ENCODE measurements around the gene ZC3HAV1L. TPM values are rescaled to one million over a fixed set of nuclear protein-coding genes. Genes with fewer than 3 reads are reported as not detected.
"Not testable (repeated sequence)": the region's sequence is repeated elsewhere in the genome, so short reads cannot be mapped to it uniquely, and the experiment has no call there.

Gene ZC3HAV1L
- total RNA-seq, 1 experiment from 2014 or later, result 34.2 TPM

DNA sequence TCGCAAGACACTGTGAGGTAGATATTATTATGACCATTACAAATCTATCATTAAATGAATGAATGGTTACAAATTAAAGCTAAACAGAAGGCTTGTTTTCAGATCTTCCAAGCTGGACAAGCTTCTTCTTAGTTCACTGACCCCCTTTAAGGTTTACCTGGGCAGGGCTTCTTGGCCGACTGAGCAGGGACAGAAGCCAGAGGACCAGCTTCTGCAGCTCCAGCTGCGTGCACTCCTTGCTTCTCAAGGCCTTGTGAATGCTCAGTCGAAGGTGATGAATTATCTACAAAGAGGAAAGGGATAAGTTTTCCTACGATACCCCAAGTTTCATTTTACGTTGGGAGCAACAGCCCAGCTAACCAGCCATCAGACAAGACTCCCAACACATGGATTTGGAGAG, 9.3 kb downstream of the ZC3HAV1L start:
- no peaks in the 10 kb centered on the region for H3K27me3 ChIP-seq (ENCODE audit: insufficient read depth, low read depth)
- TF ChIP-seq EZH2 (IDR thresholded peaks at IDR 0.05; ENCODE audit: low read depth) (no peak), CTCF (conservative IDR thresholded peaks at IDR 0.05) (no peak)
- H3K79me2 ChIP-seq (ENCODE audit: low read depth), result peaks cover 7% of the 10 kb centered on the region; the same call in 1 of the 2 replicates
- H3K9me2 ChIP-seq (ENCODE audit: insufficient read depth), result no peaks in the 10 kb centered on the region
- peaks cover 20% of the 10 kb centered on the region; the same call in 1 of the 2 replicates for H3F3A ChIP-seq (ENCODE audit: insufficient read depth, low read depth)
- no peak overlapping the region for H3K4me3 ChIP-seq
- BruUV-seq (replicated peaks), result no TSS peak
- H4K20me1 ChIP-seq (ENCODE audit: insufficient read depth), result no peaks in the 10 kb centered on the region; the same call in 1 of the 2 replicates
- intact Hi-C loops (cut with micrococcal nuclease; ENCODE audit: unreplicated experiment), result no loop called here
- no peak overlapping the region for H3K4me2 ChIP-seq
- CTCF ChIA-PET, result interaction anchor here (0.6 kb wide), 1 partner anchor 49 kb away, joined by 5 read pairs; no protein-coding TSS in a partner anchor
- no peaks in the 10 kb centered on the region for H3K4me1 ChIP-seq (replicated peaks; ENCODE audit: insufficient read depth)
- H3K27ac ChIP-seq, result no peak overlapping the region
- H3K9me3 ChIP-seq (ENCODE audit: insufficient read depth, low read depth), result no peaks in the 10 kb centered on the region
- no peak overlapping the region for H2AFZ ChIP-seq
- POLR2A ChIA-PET (ENCODE audit: unreplicated experiment), result no interaction called here
- H3K36me3 ChIP-seq (ENCODE audit: low read depth), result peaks cover 53% of the 10 kb centered on the region
- DNase-seq, result no peak

DNA sequence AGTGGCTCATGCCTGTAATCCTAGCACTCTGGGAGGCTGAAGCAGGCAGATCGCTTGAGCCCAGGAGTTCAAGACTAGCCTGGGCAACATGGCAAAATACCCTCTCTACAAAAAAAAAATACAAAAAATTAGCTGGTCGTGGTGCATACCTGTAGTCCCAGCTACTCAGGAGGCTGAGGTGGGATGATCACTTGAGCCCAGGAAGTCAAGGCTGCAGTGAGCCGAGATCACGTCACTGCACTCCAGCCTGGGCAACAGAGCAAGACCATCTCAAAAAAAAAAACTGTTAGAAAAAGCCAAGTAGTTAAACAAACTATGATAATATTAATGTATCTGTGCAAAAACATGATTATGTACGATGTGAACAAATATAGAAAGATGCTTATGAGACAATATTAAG, 10.0 kb downstream of the ZC3HAV1L start:
- H3K27ac ChIP-seq; H3K9me2 ChIP-seq (ENCODE audit: insufficient read depth); H3K4me3 ChIP-seq; BruUV-seq (replicated peaks); H4K20me1 ChIP-seq (ENCODE audit: insufficient read depth); DNase-seq; H2AFZ ChIP-seq; H3K9me3 ChIP-seq (ENCODE audit: insufficient read depth, low read depth); H3K4me2 ChIP-seq; H3K79me2 ChIP-seq (ENCODE audit: low read depth); H3K4me1 ChIP-seq (replicated peaks; ENCODE audit: insufficient read depth); H3K27me3 ChIP-seq (ENCODE audit: insufficient read depth, low read depth); intact Hi-C loops (cut with micrococcal nuclease; ENCODE audit: unreplicated experiment): not testable (repeated sequence)
- H3K36me3 ChIP-seq (ENCODE audit: low read depth), result peaks cover 46% of the 10 kb centered on the region
- ChIA-PET POLR2A (ENCODE audit: unreplicated experiment) (interaction anchor here (0.6 kb wide), 1 partner anchor 905 kb away, joined by 5 read pairs; no protein-coding TSS in a partner anchor), CTCF (interaction anchor here (0.6 kb wide), 1 partner anchor 50 kb away, joined by 5 read pairs; no protein-coding TSS in a partner anchor)
- H3F3A ChIP-seq (ENCODE audit: insufficient read depth, low read depth), result peaks cover 21% of the 10 kb centered on the region; the same call in 1 of the 2 replicates

- no peaks in the 10 kb centered on the region; the same call in 1 of the 2 replicates for H4K20me1 ChIP-seq (ENCODE audit: insufficient read depth)
- no peak for DNase-seq
- intact Hi-C loops (cut with micrococcal nuclease; ENCODE audit: unreplicated experiment), result no loop called here
- TF ChIP-seq EZH2 (IDR thresholded peaks at IDR 0.05; ENCODE audit: low read depth) (no peak), CTCF (conservative IDR thresholded peaks at IDR 0.05) (no peak)
- BruUV-seq (replicated peaks), result TSS peak; percentile 2
- no peaks in the 10 kb centered on the region for H3K9me3 ChIP-seq (ENCODE audit: insufficient read depth, low read depth)
- ChIA-PET CTCF (no interaction called here), POLR2A (ENCODE audit: unreplicated experiment) (no interaction called here)
- no peaks in the 10 kb centered on the region for H3K79me2 ChIP-seq (ENCODE audit: low read depth)
- H3K4me1 ChIP-seq (replicated peaks; ENCODE audit: insufficient read depth), result no peaks in the 10 kb centered on the region
- no peak overlapping the region for H3K4me2 ChIP-seq
- no peak overlapping the region for H3K4me3 ChIP-seq
- H3K27ac ChIP-seq, result no peak overlapping the region
- peaks cover 33% of the 10 kb centered on the region; the same call in 1 of the 2 replicates for H3F3A ChIP-seq (ENCODE audit: insufficient read depth, low read depth)
- no peaks in the 10 kb centered on the region for H3K27me3 ChIP-seq (ENCODE audit: insufficient read depth, low read depth)
- H2AFZ ChIP-seq, result no peak overlapping the region
- no peaks in the 10 kb centered on the region for H3K9me2 ChIP-seq (ENCODE audit: insufficient read depth)
- H3K36me3 ChIP-seq (ENCODE audit: low read depth), result peaks cover 30% of the 10 kb centered on the region
Observed at GRCh38 chr7:139023076-139023475, 12.8 kb downstream of the ZC3HAV1L start.

- H4K20me1 ChIP-seq (ENCODE audit: insufficient read depth), result no peaks in the 10 kb centered on the region; the same call in 1 of the 2 replicates
- H3K4me3 ChIP-seq, result no peak overlapping the region
- BruUV-seq (replicated peaks), result no TSS peak
- H3K9me2 ChIP-seq (ENCODE audit: insufficient read depth), result no peaks in the 10 kb centered on the region
- no peak overlapping the region for H3K27ac ChIP-seq
- TF ChIP-seq EZH2 (IDR thresholded peaks at IDR 0.05; ENCODE audit: low read depth) (no peak), CTCF (conservative IDR thresholded peaks at IDR 0.05) (no peak)
- no peaks in the 10 kb centered on the region for H3K9me3 ChIP-seq (ENCODE audit: insufficient read depth, low read depth)
- ChIA-PET CTCF (interaction anchor here (1.6 kb wide), 1 partner anchor 53 kb away, joined by 3 read pairs; no protein-coding TSS in a partner anchor), POLR2A (ENCODE audit: unreplicated experiment) (no interaction called here)
- intact Hi-C loops (cut with micrococcal nuclease; ENCODE audit: unreplicated experiment), result no loop called here
- no peaks in the 10 kb centered on the region for H3K79me2 ChIP-seq (ENCODE audit: low read depth)
- H3K4me2 ChIP-seq, result no peak overlapping the region
- H3K36me3 ChIP-seq (ENCODE audit: low read depth), result peaks cover 23% of the 10 kb centered on the region
- H2AFZ ChIP-seq, result no peak overlapping the region
- no peaks in the 10 kb centered on the region for H3K4me1 ChIP-seq (replicated peaks; ENCODE audit: insufficient read depth)
- peaks cover 33% of the 10 kb centered on the region; the same call in 1 of the 2 replicates for H3F3A ChIP-seq (ENCODE audit: insufficient read depth, low read depth)
- no peaks in the 10 kb centered on the region for H3K27me3 ChIP-seq (ENCODE audit: insufficient read depth, low read depth)
- DNase-seq, result no peak
Observed at GRCh38 chr7:139022286-139022685, 13.6 kb downstream of the ZC3HAV1L start.
